ENCODE measurements around the gene AGAP6.
"Not testable (repeated sequence)": the region's sequence is repeated elsewhere in the genome, so short reads cannot be mapped to it uniquely, and the experiment has no call there.

AGAP6 gene

DNA sequence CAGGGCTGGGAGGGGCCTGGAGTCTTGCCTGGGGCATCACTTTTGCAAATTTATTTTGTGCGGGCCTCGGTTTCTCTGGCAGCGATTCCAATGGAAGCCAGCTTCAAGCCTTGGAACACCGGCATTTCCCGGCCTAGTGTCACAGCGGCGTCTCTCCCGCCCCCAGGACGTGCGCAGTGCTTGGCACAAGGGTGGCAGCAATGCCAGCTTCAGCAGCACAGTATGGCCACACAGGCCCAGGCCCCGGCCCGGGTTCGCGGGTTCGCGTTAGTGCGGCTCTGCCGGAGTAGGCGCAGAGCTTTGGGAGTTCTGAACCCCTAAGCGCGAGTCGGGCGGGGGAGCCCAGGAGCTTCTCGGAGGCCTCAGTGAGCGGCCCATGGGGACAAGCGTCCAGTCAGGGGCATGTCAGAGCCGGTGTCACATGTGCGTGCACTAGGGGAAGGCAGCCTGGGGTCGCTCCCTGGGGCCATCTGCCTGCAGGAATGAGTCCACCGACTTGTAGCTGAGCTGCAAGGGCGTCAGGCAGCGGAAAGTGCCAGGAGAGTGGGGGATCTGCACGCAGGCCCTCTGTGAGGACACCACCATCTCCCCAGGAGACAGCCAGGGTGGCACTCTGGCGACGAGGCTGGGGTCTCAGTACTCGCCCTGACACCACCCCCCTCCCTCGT lies 36.6 kb downstream of the AGAP6 start:
- H3K9ac ChIP-seq (ENCODE audit: low read depth in 1 of 2, low read length in 2 of 2); H3K4me3 ChIP-seq (ENCODE audit: low read length in 2 of 2): not testable (repeated sequence)

GRCh38 chr10:50025627-50026026 lies 37.4 kb downstream of the AGAP6 start:
- no peak overlapping the region for H3K9ac ChIP-seq (ENCODE audit: low read depth in 1 of 2, low read length in 2 of 2)
- no peak overlapping the region for H3K27ac ChIP-seq (ENCODE audit: low read depth in 2 of 2, low read length in 2 of 2)
- no peaks in the 10 kb centered on the region for H3K27me3 ChIP-seq (ENCODE audit: control insufficient read depth in 2 of 2, insufficient read depth in 2 of 2, low read length in 2 of 2)
- H3K9me3 ChIP-seq (ENCODE audit: control insufficient read depth in 2 of 2, low read length in 2 of 2), result no peaks in the 10 kb centered on the region
- H3K36me3 ChIP-seq (ENCODE audit: control insufficient read depth in 2 of 2, insufficient read depth in 2 of 2, low read length in 2 of 2), result no peaks in the 10 kb centered on the region
- no peaks in the 10 kb centered on the region for H3K4me1 ChIP-seq (ENCODE audit: control insufficient read depth in 2 of 2, insufficient read depth in 2 of 2, low read length in 2 of 2)
- no peak overlapping the region for H3K4me3 ChIP-seq (ENCODE audit: low read length in 2 of 2)

More for the DNA sequence above, 36.6 kb downstream of the AGAP6 start:
- H3K4me1 ChIP-seq (ENCODE audit: control insufficient read depth in 2 of 2, insufficient read depth in 2 of 2, low read length in 2 of 2); H3K9me3 ChIP-seq (ENCODE audit: control insufficient read depth in 2 of 2, low read length in 2 of 2); H3K27me3 ChIP-seq (ENCODE audit: control insufficient read depth in 2 of 2, insufficient read depth in 2 of 2, low read length in 2 of 2); H3K27ac ChIP-seq (ENCODE audit: low read depth in 2 of 2, low read length in 2 of 2); H3K36me3 ChIP-seq (ENCODE audit: control insufficient read depth in 2 of 2, insufficient read depth in 2 of 2, low read length in 2 of 2): not testable (repeated sequence)

DNA sequence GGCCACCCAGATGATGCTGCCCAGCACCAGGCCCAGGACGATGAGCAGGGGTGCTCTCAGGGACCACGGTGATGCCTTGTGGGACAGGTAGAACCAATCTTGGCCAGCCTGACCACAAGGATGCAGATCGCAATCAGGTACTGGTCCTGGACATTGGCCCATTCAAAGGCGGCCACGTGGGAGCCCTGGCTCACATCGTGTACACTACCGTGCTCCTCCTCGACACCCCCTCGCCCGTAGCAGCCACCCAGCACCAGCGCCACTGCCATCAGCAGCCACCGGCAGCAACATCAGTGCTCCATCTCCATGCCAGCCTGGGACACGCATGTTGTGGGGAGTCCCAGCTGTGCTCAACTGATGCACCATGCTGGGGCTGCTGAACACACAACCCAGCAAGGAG lies 39.0 kb downstream of the AGAP6 start:
- no peak overlapping the region for H3K27ac ChIP-seq (ENCODE audit: low read depth in 2 of 2, low read length in 2 of 2)
- no peak overlapping the region for H3K9ac ChIP-seq (ENCODE audit: low read depth in 1 of 2, low read length in 2 of 2)
- H3K4me3 ChIP-seq (ENCODE audit: low read length in 2 of 2), result no peak overlapping the region
- no peaks in the 10 kb centered on the region for H3K27me3 ChIP-seq (ENCODE audit: control insufficient read depth in 2 of 2, insufficient read depth in 2 of 2, low read length in 2 of 2)
- no peaks in the 10 kb centered on the region for H3K36me3 ChIP-seq (ENCODE audit: control insufficient read depth in 2 of 2, insufficient read depth in 2 of 2, low read length in 2 of 2)
- no peaks in the 10 kb centered on the region for H3K9me3 ChIP-seq (ENCODE audit: control insufficient read depth in 2 of 2, low read length in 2 of 2)
- H3K4me1 ChIP-seq (ENCODE audit: control insufficient read depth in 2 of 2, insufficient read depth in 2 of 2, low read length in 2 of 2), result no peaks in the 10 kb centered on the region

DNA sequence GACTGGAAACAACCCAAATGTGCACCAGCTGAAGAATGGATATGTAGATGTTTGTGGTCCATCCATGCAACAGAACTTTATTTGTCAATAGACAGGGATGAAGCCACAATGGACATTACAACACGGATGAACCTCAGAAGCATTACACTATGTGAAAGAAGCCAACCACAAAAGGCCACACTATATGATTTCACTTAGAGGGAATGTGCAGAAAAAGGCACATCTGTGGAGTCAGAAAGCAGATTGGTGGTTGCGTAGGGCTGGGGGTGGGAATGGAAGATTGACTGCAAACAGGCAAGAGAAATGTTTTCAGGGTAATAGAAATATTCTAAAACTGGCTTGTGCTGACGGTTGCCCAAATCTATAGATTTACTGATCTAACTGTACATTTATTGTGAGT lies 45.3 kb downstream of the AGAP6 start:
- H3K9ac ChIP-seq (ENCODE audit: low read depth in 1 of 2, low read length in 2 of 2), result no peak overlapping the region
- H3K4me3 ChIP-seq (ENCODE audit: low read length in 2 of 2), result no peak overlapping the region
- H3K4me1 ChIP-seq (ENCODE audit: control insufficient read depth in 2 of 2, insufficient read depth in 2 of 2, low read length in 2 of 2), result no peaks in the 10 kb centered on the region
- H3K9me3 ChIP-seq (ENCODE audit: control insufficient read depth in 2 of 2, low read length in 2 of 2), result no peaks in the 10 kb centered on the region
- no peak overlapping the region for H3K27ac ChIP-seq (ENCODE audit: low read depth in 2 of 2, low read length in 2 of 2)
- H3K27me3 ChIP-seq (ENCODE audit: control insufficient read depth in 2 of 2, insufficient read depth in 2 of 2, low read length in 2 of 2), result no peaks in the 10 kb centered on the region
- H3K36me3 ChIP-seq (ENCODE audit: control insufficient read depth in 2 of 2, insufficient read depth in 2 of 2, low read length in 2 of 2), result no peaks in the 10 kb centered on the region

- not testable (repeated sequence) for H3K4me3 ChIP-seq (ENCODE audit: low read length in 2 of 2); H3K36me3 ChIP-seq (ENCODE audit: control insufficient read depth in 2 of 2, insufficient read depth in 2 of 2, low read length in 2 of 2); H3K9ac ChIP-seq (ENCODE audit: low read depth in 1 of 2, low read length in 2 of 2); H3K9me3 ChIP-seq (ENCODE audit: control insufficient read depth in 2 of 2, low read length in 2 of 2); H3K4me1 ChIP-seq (ENCODE audit: control insufficient read depth in 2 of 2, insufficient read depth in 2 of 2, low read length in 2 of 2); H3K27ac ChIP-seq (ENCODE audit: low read depth in 2 of 2, low read length in 2 of 2); H3K27me3 ChIP-seq (ENCODE audit: control insufficient read depth in 2 of 2, insufficient read depth in 2 of 2, low read length in 2 of 2)
These were observed 47.1 kb downstream of the AGAP6 start for GRCh38 chr10:50035337-50035736.

GRCh38 chr10:50044941-50045664 lies 56.9 kb downstream of the AGAP6 start:
- Histone ChIP-seq H3K4me1 (ENCODE audit: control insufficient read depth in 2 of 2, insufficient read depth in 2 of 2, low read length in 2 of 2) (no peaks in the 10 kb centered on the region), H3K27me3 (ENCODE audit: control insufficient read depth in 2 of 2, insufficient read depth in 2 of 2, low read length in 2 of 2) (no peaks in the 10 kb centered on the region), H3K9ac (ENCODE audit: low read depth in 1 of 2, low read length in 2 of 2) (no peak overlapping the region), H3K4me3 (ENCODE audit: low read length in 2 of 2) (no peak overlapping the region), H3K27ac (ENCODE audit: low read depth in 2 of 2, low read length in 2 of 2) (no peak overlapping the region), H3K36me3 (ENCODE audit: control insufficient read depth in 2 of 2, insufficient read depth in 2 of 2, low read length in 2 of 2) (no peaks in the 10 kb centered on the region), H3K9me3 (ENCODE audit: control insufficient read depth in 2 of 2, low read length in 2 of 2) (no peaks in the 10 kb centered on the region)

DNA sequence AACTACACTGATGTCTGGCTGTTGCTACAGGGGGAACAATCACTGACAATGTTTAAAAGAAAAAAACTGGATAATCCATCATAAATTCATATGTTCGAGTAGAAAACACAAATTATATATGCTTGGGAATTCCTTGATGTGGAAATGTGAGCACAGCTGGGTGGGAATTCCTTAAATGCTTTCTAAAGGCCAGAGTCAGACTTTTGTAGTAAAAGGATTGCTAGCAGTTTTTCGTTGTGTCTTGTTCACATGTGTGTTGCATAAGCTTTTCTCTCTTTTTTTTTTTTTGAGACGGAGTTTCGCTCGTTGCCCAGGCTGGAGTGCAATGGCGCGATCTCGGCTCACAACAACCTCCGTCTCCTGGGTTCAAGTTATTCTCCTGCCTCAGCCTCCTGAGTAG lies 58.3 kb downstream of the AGAP6 start:
- H3K9me3 ChIP-seq (ENCODE audit: control insufficient read depth in 2 of 2, low read length in 2 of 2); H3K27ac ChIP-seq (ENCODE audit: low read depth in 2 of 2, low read length in 2 of 2); H3K4me3 ChIP-seq (ENCODE audit: low read length in 2 of 2); H3K9ac ChIP-seq (ENCODE audit: low read depth in 1 of 2, low read length in 2 of 2); H3K36me3 ChIP-seq (ENCODE audit: control insufficient read depth in 2 of 2, insufficient read depth in 2 of 2, low read length in 2 of 2); H3K27me3 ChIP-seq (ENCODE audit: control insufficient read depth in 2 of 2, insufficient read depth in 2 of 2, low read length in 2 of 2); H3K4me1 ChIP-seq (ENCODE audit: control insufficient read depth in 2 of 2, insufficient read depth in 2 of 2, low read length in 2 of 2): not testable (repeated sequence)

GRCh38 chr10:50047594-50047993 lies 59.4 kb downstream of the AGAP6 start:
- not testable (repeated sequence) for H3K27ac ChIP-seq (ENCODE audit: low read depth in 2 of 2, low read length in 2 of 2); H3K9me3 ChIP-seq (ENCODE audit: control insufficient read depth in 2 of 2, low read length in 2 of 2); H3K36me3 ChIP-seq (ENCODE audit: control insufficient read depth in 2 of 2, insufficient read depth in 2 of 2, low read length in 2 of 2); H3K9ac ChIP-seq (ENCODE audit: low read depth in 1 of 2, low read length in 2 of 2); H3K4me1 ChIP-seq (ENCODE audit: control insufficient read depth in 2 of 2, insufficient read depth in 2 of 2, low read length in 2 of 2); H3K4me3 ChIP-seq (ENCODE audit: low read length in 2 of 2); H3K27me3 ChIP-seq (ENCODE audit: control insufficient read depth in 2 of 2, insufficient read depth in 2 of 2, low read length in 2 of 2)

DNA sequence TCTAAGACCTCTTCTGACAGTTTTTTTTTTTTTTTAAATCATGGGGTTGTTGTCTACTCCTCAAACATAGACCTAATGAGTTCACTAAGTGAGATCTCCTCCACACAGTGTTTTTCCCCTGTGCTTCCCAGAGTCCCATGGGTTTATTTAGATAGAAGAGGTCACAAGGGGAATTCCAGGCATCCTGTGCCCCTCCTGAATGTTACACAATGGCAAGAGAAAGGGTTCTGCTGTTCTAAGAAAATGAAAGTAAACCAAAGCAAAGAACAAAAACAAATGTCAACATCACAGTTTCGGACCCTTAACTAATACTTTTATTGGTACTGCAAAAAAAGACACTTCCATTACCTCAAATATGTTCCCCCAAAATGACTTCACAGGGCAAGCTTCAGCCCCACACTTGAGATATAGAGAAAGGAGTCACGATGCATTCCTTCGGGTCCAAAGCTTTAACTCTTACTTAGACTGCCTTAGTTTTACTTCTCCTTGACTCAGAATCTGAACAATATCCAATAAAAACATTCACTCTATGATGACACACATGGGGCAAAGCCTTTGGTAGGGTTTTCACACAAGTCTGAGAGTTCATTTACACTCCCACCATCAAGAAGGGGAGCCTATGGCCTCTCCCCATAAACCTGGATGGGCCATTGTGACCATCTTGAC lies 63.9 kb downstream of the AGAP6 start:
- H3K27me3 ChIP-seq (ENCODE audit: control insufficient read depth in 2 of 2, insufficient read depth in 2 of 2, low read length in 2 of 2); H3K9ac ChIP-seq (ENCODE audit: low read depth in 1 of 2, low read length in 2 of 2); H3K4me1 ChIP-seq (ENCODE audit: control insufficient read depth in 2 of 2, insufficient read depth in 2 of 2, low read length in 2 of 2); H3K4me3 ChIP-seq (ENCODE audit: low read length in 2 of 2); H3K27ac ChIP-seq (ENCODE audit: low read depth in 2 of 2, low read length in 2 of 2); H3K9me3 ChIP-seq (ENCODE audit: control insufficient read depth in 2 of 2, low read length in 2 of 2); H3K36me3 ChIP-seq (ENCODE audit: control insufficient read depth in 2 of 2, insufficient read depth in 2 of 2, low read length in 2 of 2): not testable (repeated sequence)

DNA sequence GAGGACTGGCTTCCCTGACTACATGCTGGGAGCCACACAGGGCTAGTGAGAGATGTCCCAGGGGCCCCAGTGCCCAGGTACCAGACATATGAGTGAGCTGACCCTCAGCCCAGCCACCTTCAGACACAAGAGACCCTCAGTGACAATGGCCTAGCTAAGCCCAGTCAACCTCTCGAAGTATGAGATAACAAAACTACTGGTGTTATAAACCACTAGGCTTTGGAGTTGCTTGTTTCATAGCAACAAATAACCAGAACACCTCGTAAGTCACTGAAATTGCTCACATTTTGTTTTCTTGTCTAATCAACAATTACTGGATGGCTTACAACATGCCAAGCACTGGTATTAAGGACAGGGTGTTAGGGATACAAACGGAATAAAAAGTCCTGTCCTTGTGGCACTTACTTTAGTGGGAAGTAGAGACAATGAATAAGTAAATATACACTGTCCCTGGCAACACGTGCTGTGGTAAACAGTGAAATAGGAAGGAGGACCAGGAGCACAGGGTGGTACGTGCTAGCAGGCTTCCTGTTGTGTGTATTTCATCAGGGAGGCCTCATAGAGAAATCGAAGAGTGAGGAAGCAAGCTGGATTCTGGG lies 64.7 kb downstream of the AGAP6 start:
- not testable (repeated sequence) for H3K36me3 ChIP-seq (ENCODE audit: control insufficient read depth in 2 of 2, insufficient read depth in 2 of 2, low read length in 2 of 2); H3K9me3 ChIP-seq (ENCODE audit: control insufficient read depth in 2 of 2, low read length in 2 of 2); H3K27me3 ChIP-seq (ENCODE audit: control insufficient read depth in 2 of 2, insufficient read depth in 2 of 2, low read length in 2 of 2); H3K4me3 ChIP-seq (ENCODE audit: low read length in 2 of 2); H3K9ac ChIP-seq (ENCODE audit: low read depth in 1 of 2, low read length in 2 of 2); H3K4me1 ChIP-seq (ENCODE audit: control insufficient read depth in 2 of 2, insufficient read depth in 2 of 2, low read length in 2 of 2); H3K27ac ChIP-seq (ENCODE audit: low read depth in 2 of 2, low read length in 2 of 2)

Measured in mucosa of rectum (tissue), 2 donors.